D341Med (cell line): ENCODE measurements around the gene HHAT.
A peak's percentile ranks its signal among the peaks of the same experiment; 100 is the strongest.

Source experiments
- DNase-seq: peaks from one replicate; pipeline ENCODE4 v3.0.0; 2012; ENCODE audit warnings: low spot score

HHAT gene

GRCh38 chr1:210328746-210329503 lies at the start of gene HHAT:
Gene HHAT, plus strand, starts transcription at chr1:210328902. Its CDS starts 20,074 bp downstream, at chr1:210348976.
- peak; percentile 94 for DNase-seq

GRCh38 chr1:210280221-210280620 lies 48.5 kb upstream of the HHAT start:
- no peak for DNase-seq

- DNase-seq = no peak
These were observed 40.6 kb upstream of the HHAT start for GRCh38 chr1:210288116-210288515.

- no peak for DNase-seq
These were observed 39.5 kb upstream of the HHAT start for GRCh38 chr1:210289248-210289647.

GRCh38 chr1:210291081-210291764 lies 37.5 kb upstream of the HHAT start:
- DNase-seq = no peak

- DNase-seq = no peak
These were observed 36.9 kb upstream of the HHAT start for GRCh38 chr1:210291786-210292230.

GRCh38 chr1:210292231-210292871 lies 36.4 kb upstream of the HHAT start:
- DNase-seq = peak; percentile 64

GRCh38 chr1:210293171-210293607 lies 35.5 kb upstream of the HHAT start:
- no peak for DNase-seq

- DNase-seq = peak; percentile 80
These were observed 33.5 kb upstream of the HHAT start for GRCh38 chr1:210294999-210295745.

- no peak for DNase-seq
These were observed 32.0 kb upstream of the HHAT start for GRCh38 chr1:210296682-210297081.

- DNase-seq = no peak
These were observed 30.4 kb upstream of the HHAT start for GRCh38 chr1:210298296-210298695.

- no peak for DNase-seq
These were observed 29.8 kb upstream of the HHAT start for GRCh38 chr1:210298936-210299335.

- DNase-seq = no peak
These were observed 29.2 kb upstream of the HHAT start for GRCh38 chr1:210299501-210299900.

- no peak for DNase-seq
These were observed 27.6 kb upstream of the HHAT start for GRCh38 chr1:210300923-210301614.

GRCh38 chr1:210301615-210302000 lies 27.1 kb upstream of the HHAT start:
- DNase-seq = no peak

- DNase-seq = no peak
These were observed 26.2 kb upstream of the HHAT start for GRCh38 chr1:210302501-210302900.

GRCh38 chr1:210303391-210303790 lies 25.3 kb upstream of the HHAT start:
- DNase-seq = no peak

GRCh38 chr1:210310562-210311153 lies 18.0 kb upstream of the HHAT start:
- no peak for DNase-seq

- DNase-seq = no peak
These were observed 16.8 kb upstream of the HHAT start for GRCh38 chr1:210311726-210312493.

- no peak for DNase-seq
These were observed 15.6 kb upstream of the HHAT start for GRCh38 chr1:210313046-210313595.
